ENCODE results near the gene MZT2A.
"Not testable (repeated sequence)": the region's sequence is repeated elsewhere in the genome, so short reads cannot be mapped to it uniquely, and the experiment has no call there.

DNA sequence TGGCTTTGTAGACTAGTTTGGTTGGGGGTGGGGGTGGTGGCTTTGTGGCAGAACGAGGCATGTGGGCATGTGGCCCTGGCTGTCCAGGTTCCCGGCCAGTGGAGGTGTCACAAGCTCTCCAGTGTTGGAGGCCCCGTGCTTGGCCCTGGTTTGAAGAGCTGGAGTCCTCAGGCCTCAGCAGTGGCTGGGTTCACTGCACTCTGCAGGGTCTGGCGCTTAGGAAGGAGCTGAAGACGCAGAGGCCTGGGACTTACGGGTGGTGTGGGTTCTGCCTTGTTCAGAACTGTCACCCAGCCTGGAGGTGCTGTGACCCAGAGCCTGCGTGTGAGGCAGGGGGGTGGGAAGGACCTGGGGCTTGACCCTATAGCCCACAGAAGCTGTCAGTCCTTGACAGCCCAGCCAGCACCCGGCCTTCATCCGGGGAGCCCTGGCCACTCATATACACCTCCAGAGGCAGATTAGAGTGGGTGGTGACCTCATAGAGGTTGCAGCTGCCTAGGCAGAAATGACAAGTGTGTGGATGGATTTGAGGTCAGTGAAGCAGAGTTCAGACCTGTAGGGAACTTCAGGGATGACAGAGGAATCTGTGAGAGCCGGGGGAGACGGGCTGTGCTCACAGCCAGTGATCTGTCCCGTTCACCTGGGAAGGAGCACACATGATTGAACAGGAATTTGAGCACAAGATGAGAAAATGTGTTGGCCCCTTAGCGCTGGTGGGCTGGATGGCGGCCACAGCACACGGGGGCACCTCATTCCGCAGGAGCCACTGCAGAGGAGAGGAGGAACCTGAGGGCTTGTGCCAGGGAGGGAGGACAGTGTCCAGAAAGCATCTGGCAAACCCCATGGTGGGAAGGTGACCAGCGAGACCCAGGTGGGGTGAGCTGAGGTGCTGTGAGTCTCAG is 20.0 kb upstream of the MZT2A start:
- not testable (repeated sequence) for TF ChIP-seq POLR2A, CTCF (IDR thresholded peaks at IDR 0.05)
